Activated CD4-positive, alpha-beta memory T cell treated with anti-CD3 and anti-CD28 coated beads, Interleukin-2, amount 10 ng/mL, durations not matched to agents 7 days and 5 days (primary cell): Measurements from ENCODE around the gene MINDY4. TPM values are rescaled to one million over a fixed set of nuclear protein-coding genes. Genes with fewer than 3 reads are reported as not detected.

ENCODE experiments used
- CTCF ChIA-PET: fragments of 350-600 bp; sonication (Branson Sonifier 250); formaldehyde crosslinking; loops from one replicate; lab custom pipeline; 2021; ENCODE audit warnings: antibody characterized with exemption, inconsistent platforms; lab: Charles Lee
- POLR2A ChIA-PET: fragments of 350-600 bp; sonication (Branson Sonifier 250); formaldehyde crosslinking; loops from one replicate; lab custom pipeline; 2021; ENCODE audit warnings: antibody characterized with exemption; lab: Charles Lee
- DNase-seq: peaks from one replicate; pipeline ENCODE4 v3.0.0-alpha.2; 2020
- H3K27ac Mint-ChIP-seq: one replicate; pipeline ENCODE4 v1.8.0; 2021; ENCODE audit warnings: mild to moderate bottlenecking, mixed read lengths
- H3K27me3 Mint-ChIP-seq: one replicate; pipeline ENCODE4 v1.8.0; 2021; ENCODE audit warnings: mixed read lengths
- H3K36me3 Mint-ChIP-seq: one replicate; pipeline ENCODE4 v1.8.0; 2021; ENCODE audit warnings: low read depth, mixed read lengths
- H3K4me1 Mint-ChIP-seq: one replicate; pipeline ENCODE4 v1.8.0; 2021; ENCODE audit warnings: mixed read lengths
- H3K4me3 Mint-ChIP-seq: one replicate; pipeline ENCODE4 v1.8.0; 2021; ENCODE audit warnings: mild to moderate bottlenecking, mixed read lengths
- H3K9me3 Mint-ChIP-seq: one replicate; pipeline ENCODE4 v1.8.0; 2021; ENCODE audit warnings: mixed read lengths
- total RNA-seq, 2 experiments: library from RNA; stranded (reverse); gene quantifications; one replicate each; pipeline ENCODE4 v1.2.3, GENCODE V29; 2021

MINDY4 gene
- total RNA-seq, 2 experiments from 2014 or later, result 1.5 TPM

DNA sequence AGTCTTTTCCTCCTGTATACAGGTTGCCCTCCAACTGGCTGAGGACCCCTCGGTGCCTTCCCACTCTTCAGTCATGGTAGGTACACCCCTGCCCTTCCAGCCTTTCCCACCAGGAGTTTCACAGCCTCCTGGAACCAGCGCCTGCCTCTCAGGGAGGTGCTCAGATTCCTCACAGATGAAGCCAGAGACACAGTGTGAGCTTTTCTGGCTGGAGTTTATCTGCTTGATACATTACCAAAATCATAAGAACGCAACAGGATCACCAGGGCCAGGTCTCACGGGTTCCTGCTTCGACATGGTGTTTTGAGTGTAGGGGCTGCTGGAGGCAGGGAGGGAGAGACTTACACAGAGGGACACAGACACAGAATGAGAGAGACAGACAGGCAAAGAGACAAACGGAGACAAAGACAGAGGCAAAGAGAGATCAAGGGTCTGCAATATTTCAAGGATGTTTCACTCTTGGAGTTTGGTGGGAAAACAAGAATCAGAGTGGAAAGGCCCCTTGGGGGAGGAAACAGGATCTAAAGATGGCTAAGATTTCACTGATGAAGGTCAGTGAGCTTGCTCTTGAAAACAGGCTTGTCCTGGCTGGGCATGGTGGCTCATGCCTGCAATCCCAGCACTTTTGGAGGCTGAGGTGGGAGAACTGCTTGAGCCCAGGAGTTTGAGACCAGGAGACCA, 25.8 kb upstream of the MINDY4 start:
- Mint-ChIP-seq H3K4me1 (peaks cover 14% of the 10 kb centered on the region), H3K4me3 (no peak overlapping the region), H3K27me3 (no peaks in the 10 kb centered on the region), H3K36me3 (no peaks in the 10 kb centered on the region), H3K27ac (no peak overlapping the region), H3K9me3 (no peaks in the 10 kb centered on the region)
- no peak for DNase-seq
- POLR2A ChIA-PET, result no interaction called here
- CTCF ChIA-PET, result interaction anchor here (1.4 to 1.8 kb wide), 2 partner anchors 12 to 238 kb away, joined by 4 read pairs; no protein-coding TSS in a partner anchor

DNA sequence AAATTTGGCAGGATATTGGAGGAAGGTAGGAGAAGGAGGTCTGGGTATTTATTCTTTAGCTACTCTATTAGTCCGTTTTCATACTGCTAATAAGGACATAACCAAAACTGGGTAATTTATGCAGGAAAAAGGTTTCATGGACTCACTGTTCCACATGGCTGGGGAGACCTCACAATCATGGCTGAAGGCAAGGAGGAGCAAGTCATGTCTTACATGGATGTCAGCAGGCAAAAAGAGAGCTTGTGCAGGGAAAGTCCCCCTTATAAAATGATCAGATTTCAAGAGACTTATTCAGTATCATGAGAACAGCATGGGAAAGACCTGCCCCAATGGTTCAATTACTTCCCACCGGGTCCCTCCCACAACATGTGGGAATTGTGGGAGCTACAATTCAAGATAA, 21.2 kb upstream of the MINDY4 start:
- CTCF ChIA-PET, result interaction anchor here (0.8 to 1.1 kb wide), 2 partner anchors 11 to 23 kb away, joined by 3 to 5 read pairs; no protein-coding TSS in a partner anchor
- DNase-seq, result no peak
- H3K4me3 Mint-ChIP-seq, result no peak overlapping the region
- no peaks in the 10 kb centered on the region for H3K27me3 Mint-ChIP-seq
- no peak overlapping the region for H3K27ac Mint-ChIP-seq
- POLR2A ChIA-PET, result no interaction called here
- no peaks in the 10 kb centered on the region for H3K9me3 Mint-ChIP-seq
- H3K36me3 Mint-ChIP-seq, result no peaks in the 10 kb centered on the region
- no peaks in the 10 kb centered on the region for H3K4me1 Mint-ChIP-seq

DNA sequence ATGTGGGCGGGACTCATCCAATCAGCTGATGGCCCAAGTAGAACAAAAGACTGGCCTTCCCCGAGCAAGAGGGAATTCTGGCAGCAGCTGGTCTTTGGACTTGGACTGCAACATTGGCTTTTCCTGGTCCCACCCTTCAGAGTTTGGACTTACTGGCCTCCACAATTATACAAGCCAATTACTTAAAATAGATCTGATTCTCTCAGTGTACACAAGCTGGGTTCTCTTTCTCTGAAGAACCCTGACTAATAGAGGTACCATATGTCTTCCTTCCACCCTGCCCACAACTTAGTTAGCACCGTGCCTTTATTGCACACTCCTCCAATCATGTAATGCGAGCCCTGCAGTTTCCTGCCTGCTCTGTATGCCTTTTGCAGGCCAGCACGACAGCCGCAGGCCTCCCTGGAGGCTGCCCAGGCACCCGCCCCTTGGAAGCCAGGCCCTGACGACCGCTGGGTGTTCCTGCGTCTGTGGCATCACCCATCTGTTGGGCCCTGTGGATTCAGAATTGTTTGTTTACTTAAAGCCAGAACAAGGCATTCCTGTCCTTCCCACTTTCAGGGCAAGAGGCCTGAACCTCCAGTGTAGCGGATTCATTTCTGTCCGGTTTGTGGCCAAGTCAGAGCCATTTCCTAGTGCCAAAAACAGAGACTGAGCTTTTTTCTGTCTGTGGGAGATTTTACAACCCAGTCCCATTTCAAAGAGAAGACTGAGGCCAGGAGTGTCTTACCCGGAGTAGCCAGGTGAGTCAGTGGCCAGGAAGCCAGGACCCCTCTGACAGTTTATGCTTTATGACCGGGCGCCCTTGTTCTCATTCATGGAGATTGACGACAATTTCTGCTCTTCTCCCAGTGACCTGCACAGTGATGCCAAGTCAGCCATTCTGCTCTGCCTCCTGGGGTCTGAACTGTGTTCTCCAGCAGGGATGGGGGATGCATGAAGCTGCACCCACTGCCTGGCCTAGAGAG, 20.2 kb upstream of the MINDY4 start:
- POLR2A ChIA-PET, result no interaction called here
- Mint-ChIP-seq H3K36me3 (no peaks in the 10 kb centered on the region), H3K4me3 (no peak overlapping the region), H3K27me3 (no peaks in the 10 kb centered on the region), H3K9me3 (no peaks in the 10 kb centered on the region), H3K4me1 (no peaks in the 10 kb centered on the region), H3K27ac (no peak overlapping the region)
- CTCF ChIA-PET, result interaction anchor here (0.8 to 1.1 kb wide), 2 partner anchors 12 to 24 kb away, joined by 3 to 5 read pairs; no protein-coding TSS in a partner anchor
- no peak for DNase-seq

DNA sequence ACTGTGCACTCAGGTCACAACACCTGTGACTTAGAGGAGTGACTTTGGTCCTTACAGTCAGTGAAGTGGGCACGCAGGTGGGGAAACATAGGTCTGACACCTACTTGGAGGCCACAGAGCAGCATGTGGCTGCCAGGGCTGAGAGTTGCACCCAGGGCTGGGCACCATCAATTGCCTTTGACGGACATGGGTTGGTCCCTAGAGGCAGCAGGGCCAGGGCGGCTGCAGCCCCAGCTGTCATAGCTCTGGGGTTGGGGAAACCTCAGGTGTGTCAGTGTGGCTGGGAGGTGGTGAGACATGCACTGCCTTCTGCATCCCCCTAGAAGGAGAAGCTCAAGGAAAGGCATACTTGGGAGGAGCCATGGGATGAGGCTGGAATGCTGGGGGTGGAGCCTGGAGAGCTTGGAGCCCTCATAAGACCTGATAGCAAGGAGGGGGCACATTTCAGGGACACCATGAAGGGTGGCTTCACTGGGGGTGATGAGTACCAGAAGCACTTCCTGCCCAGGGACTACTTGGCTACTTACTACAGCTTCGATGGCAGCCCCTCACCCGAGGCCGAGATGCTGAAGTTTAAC, 19.4 kb upstream of the MINDY4 start, which contains the start of gene INMT:
TSS of gene INMT (plus strand) at position 440 of the 578 bp plus-strand sequence. CDS start at position 456, 16 bp downstream.
- Mint-ChIP-seq H3K4me1 (no peaks in the 10 kb centered on the region), H3K4me3 (no peak within 1 kb of the TSS), H3K9me3 (no peaks in the 10 kb centered on the region), H3K27me3 (no peaks in the 10 kb centered on the region), H3K36me3 (no peaks in the 10 kb centered on the region), H3K27ac (no peak within 1 kb of the TSS)
- ChIA-PET POLR2A (no interaction called here), CTCF (no interaction called here)
- DNase-seq, result no peak

DNA sequence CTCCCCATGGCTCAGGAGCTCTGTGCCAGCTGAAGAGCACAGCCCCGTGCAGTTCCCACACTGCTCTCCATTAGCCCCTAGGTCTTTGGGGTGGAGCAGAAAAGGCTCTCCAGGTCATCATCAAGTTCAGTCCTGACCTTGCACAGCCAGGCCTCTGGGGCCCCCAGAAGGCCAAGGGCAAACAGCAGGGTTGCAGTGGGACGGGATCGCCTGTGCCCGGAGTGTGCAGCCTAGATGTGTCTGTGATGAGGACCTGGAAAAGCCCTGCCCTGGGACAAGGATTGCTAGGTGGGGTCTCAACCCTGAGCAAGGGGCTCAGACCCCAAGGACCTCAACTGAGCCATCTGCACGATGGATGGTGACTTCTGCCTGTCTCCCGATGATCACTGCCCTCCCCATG, 18.7 kb upstream of the MINDY4 start:
- CTCF ChIA-PET, result no interaction called here
- H3K9me3 Mint-ChIP-seq, result no peaks in the 10 kb centered on the region
- H3K36me3 Mint-ChIP-seq, result no peaks in the 10 kb centered on the region
- POLR2A ChIA-PET, result no interaction called here
- no peak overlapping the region for H3K27ac Mint-ChIP-seq
- no peaks in the 10 kb centered on the region for H3K4me1 Mint-ChIP-seq
- DNase-seq, result no peak
- H3K4me3 Mint-ChIP-seq, result no peak overlapping the region
- H3K27me3 Mint-ChIP-seq, result peaks cover 2% of the 10 kb centered on the region

DNA sequence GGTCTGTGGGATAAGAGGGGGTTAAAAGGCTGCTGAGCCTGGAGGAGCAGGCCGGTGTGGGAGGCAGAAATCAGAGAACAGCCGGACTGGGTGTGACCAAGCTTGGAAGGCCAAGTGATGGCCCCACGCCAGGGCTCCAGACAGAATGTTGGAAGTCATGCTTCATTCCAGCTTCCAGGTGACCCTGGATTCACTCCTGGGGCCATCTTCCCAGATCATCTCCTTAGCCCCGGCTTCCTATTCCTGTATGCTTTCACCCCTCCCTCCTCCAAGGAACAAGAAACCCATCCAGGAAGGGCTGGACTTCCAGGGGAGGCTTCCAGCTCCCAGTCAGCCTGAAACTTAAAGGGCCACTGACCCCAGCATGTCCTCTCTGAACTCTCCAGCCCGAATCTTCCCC, 18.2 kb upstream of the MINDY4 start:
- no peak overlapping the region for H3K27ac Mint-ChIP-seq

DNA sequence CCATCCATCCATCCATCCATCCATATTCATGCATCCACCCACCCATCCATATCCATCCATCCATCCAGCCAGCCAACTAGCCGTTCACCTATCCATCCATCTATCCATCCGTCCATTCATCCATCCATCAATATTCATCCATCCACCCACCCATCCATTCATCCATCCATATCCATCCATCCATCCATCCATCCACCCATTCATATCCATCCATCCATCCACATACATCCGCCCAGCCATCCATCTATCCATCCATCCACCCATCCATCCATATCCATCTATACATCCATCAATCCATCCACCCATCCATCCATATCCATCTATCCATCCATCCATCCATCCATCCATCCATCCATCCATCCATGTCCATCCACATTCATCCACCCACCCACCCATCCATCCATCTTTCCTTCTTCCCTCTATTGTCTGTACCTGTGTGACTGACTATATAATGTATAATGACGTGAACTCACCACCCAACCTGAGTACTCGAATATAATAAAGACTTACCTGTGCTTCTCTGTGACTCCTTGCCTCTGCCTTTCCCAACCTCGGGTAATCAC, 16.8 kb upstream of the MINDY4 start:
- no peak overlapping the region for H3K27ac Mint-ChIP-seq

More for the DNA sequence above, 18.2 kb upstream of the MINDY4 start:
- no peak overlapping the region for H3K4me3 Mint-ChIP-seq
- DNase-seq, result no peak
- H3K27me3 Mint-ChIP-seq, result peaks cover 2% of the 10 kb centered on the region
- ChIA-PET CTCF (no interaction called here), POLR2A (no interaction called here)
- H3K4me1 Mint-ChIP-seq, result no peaks in the 10 kb centered on the region
- H3K36me3 Mint-ChIP-seq, result no peaks in the 10 kb centered on the region
- no peaks in the 10 kb centered on the region for H3K9me3 Mint-ChIP-seq

DNA sequence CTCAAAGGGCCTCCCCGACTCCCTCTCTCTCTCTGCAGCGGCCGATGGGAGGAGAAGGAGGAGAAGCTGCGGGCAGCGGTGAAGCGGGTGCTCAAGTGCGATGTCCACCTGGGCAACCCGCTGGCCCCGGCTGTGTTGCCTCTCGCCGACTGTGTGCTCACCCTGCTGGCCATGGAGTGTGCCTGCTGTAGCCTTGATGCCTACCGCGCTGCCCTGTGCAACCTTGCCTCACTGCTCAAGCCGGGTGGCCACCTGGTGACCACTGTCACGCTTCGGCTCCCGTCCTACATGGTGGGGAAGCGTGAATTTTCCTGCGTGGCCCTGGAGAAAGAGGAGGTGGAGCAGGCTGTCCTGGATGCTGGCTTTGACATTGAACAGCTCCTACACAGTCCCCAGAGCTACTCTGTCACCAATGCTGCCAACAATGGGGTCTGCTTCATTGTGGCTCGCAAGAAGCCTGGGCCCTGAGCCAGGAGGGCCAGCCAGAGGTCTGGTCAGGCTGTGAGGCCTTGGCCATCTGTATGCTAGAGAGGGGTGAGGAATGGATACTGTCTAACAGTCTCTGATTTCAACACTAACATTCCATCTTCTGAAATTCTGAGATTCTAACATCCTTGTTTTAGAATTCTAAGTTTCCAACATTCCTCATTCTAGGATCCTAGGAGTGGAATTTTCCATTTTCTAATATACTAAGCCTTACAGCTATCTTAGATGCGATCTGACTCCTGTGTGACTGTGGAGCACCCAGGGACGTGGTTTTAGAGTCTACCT, 15.6 kb upstream of the MINDY4 start:
- H3K27me3 Mint-ChIP-seq, result peaks cover 5% of the 10 kb centered on the region
- no peaks in the 10 kb centered on the region for H3K36me3 Mint-ChIP-seq
- POLR2A ChIA-PET, result no interaction called here
- H3K9me3 Mint-ChIP-seq, result no peaks in the 10 kb centered on the region
- H3K4me1 Mint-ChIP-seq, result no peaks in the 10 kb centered on the region
- H3K27ac Mint-ChIP-seq, result no peak overlapping the region
- CTCF ChIA-PET, result no interaction called here
- H3K4me3 Mint-ChIP-seq, result no peak overlapping the region
- no peak for DNase-seq

More for the DNA sequence above, 16.8 kb upstream of the MINDY4 start:
- Mint-ChIP-seq H3K4me1 (no peaks in the 10 kb centered on the region), H3K9me3 (no peaks in the 10 kb centered on the region), H3K4me3 (no peak overlapping the region), H3K27me3 (peaks cover 2% of the 10 kb centered on the region), H3K36me3 (no peaks in the 10 kb centered on the region)
- no peak for DNase-seq
- CTCF ChIA-PET, result no interaction called here
- POLR2A ChIA-PET, result no interaction called here

DNA sequence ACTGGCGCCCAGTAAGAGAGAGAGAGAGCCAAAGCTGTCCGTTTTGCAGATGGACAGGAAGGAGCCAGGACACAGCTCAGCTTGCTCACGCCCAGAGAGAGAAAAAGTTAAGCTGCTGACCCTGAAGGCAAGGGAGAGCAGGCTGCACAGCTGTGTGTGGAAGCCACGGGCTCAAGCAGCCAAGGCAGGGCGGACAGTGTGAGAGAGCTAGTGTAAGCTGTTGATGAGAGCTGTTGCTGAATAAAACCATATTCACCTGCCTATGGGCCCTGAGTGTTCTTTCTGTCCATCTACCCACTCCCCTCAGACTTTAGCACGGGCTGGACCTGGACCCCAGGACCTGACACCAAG, 13.9 kb upstream of the MINDY4 start:
- Mint-ChIP-seq H3K9me3 (no peaks in the 10 kb centered on the region), H3K27ac (no peak overlapping the region), H3K4me1 (no peaks in the 10 kb centered on the region), H3K4me3 (no peak overlapping the region), H3K27me3 (peaks cover 5% of the 10 kb centered on the region), H3K36me3 (no peaks in the 10 kb centered on the region)
- DNase-seq, result no peak
- ChIA-PET POLR2A (interaction anchor here (1.4 kb wide), 1 partner anchor 12 kb away, joined by 3 read pairs; no protein-coding TSS in a partner anchor), CTCF (interaction anchor here (1.4 to 1.8 kb wide), 2 partner anchors 12 to 18 kb away, joined by 4 read pairs; no protein-coding TSS in a partner anchor)

DNA sequence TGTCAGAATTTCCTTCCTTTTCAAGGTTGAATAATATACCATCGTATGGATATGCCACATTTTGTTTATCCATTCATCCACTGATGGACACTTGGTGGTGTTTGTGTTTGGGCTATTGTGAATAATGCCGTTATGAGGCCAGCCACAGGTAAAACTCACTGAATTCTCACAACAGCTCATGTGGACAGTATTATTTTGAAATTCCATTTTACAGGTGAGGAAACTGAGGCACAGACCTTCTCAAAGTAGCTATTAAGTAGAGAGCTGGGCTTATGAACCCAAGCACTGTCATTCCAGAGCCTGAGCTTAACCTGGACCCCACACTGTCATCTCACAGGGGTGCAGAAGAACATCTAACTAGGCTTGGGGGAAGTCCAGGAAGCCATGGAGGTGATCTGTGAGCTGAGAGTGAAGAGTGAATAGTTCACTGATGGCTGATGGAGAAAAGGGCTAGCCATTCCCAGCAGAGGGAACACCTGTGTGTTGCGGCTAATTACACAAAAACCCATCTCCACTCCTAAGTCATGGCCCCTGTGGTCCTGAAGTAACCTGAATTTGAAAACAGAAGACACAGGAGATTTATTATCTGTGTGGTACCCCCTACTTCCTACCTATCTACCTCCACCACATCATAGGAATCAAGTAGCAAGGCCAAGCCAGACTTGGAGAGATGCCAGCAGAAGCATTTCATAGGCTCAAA, 10.6 kb upstream of the MINDY4 start:
- no peak for DNase-seq
- H3K36me3 Mint-ChIP-seq, result no peaks in the 10 kb centered on the region
- H3K4me3 Mint-ChIP-seq, result no peak overlapping the region
- POLR2A ChIA-PET, result interaction anchor here (0.6 to 1.1 kb wide), 2 partner anchors 11 to 25 kb away, joined by 3 read pairs; no protein-coding TSS in a partner anchor
- peaks cover 13% of the 10 kb centered on the region for H3K27me3 Mint-ChIP-seq
- CTCF ChIA-PET, result no interaction called here
- no peak overlapping the region for H3K27ac Mint-ChIP-seq
- no peaks in the 10 kb centered on the region for H3K4me1 Mint-ChIP-seq
- H3K9me3 Mint-ChIP-seq, result no peaks in the 10 kb centered on the region

DNA sequence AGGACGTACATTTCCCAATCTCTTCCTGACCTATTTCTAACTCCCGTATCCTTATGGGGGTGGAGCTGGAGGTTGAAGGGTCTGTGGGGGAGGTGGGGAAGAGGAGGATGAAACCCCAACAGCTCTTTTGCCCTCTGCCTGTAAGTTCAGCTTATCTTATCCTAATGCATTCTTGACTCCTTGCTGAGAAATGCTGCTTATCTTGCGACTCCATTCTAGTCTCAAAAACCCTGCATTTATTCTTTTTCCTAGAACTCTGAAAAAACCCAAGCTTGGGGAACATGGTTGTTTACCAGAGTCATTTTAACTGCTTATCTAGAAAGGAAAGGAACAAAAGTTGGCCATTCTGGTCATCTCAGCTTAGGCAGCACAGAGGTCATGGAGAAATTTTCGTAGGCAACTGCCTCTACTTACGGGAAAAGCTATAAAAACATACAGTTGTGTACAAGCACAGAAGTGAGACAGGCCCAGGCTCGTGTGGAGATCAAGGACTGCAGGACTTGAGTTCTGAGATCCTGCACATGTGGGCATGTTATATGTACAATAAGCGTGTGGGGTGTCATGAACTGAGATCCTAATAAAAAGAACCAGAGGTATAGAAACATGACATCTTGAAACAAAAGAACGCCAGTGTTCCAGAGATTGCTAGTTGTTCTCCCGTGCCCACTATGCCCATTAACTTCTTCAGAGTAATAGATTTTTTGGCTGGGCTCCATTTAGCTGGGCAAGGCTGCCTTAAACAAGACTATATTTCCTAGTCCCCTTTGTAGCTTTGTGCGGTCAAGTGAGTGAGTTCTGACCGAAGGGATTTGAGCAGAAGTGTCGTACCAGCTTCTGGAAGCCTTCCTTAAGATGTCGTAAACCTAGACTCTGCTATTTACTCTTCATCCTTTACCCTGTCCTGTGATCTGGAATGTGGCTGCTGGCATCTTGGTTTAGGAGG, 9.7 kb upstream of the MINDY4 start:
- Mint-ChIP-seq H3K27ac (no peak overlapping the region), H3K4me3 (no peak overlapping the region), H3K36me3 (no peaks in the 10 kb centered on the region), H3K4me1 (no peaks in the 10 kb centered on the region), H3K9me3 (no peaks in the 10 kb centered on the region), H3K27me3 (peaks cover 13% of the 10 kb centered on the region)
- CTCF ChIA-PET, result no interaction called here
- POLR2A ChIA-PET, result interaction anchor here (0.6 to 1.1 kb wide), 2 partner anchors 10 to 26 kb away, joined by 3 read pairs; no protein-coding TSS in a partner anchor
- DNase-seq, result no peak
